GM23248 (cell line): ENCODE results near the gene C2orf81.

ENCODE experiments used
- EZH2 ChIP-seq: fragments of 200-600 bp; sonication (generic); IDR thresholded peaks from 2 replicates; pipeline ENCODE4 v1.6.1; 2018; ENCODE audit warnings: antibody characterized with exemption, mild to moderate bottlenecking; ENCODE audit not compliant: insufficient read depth, poor library complexity, severe bottlenecking
- EZH2phosphoT487 ChIP-seq: fragments of 200-600 bp; sonication (generic); IDR thresholded peaks from 2 replicates; pipeline ENCODE4 v1.6.1; 2018; ENCODE audit warnings: antibody characterized with exemption, moderate library complexity, mild to moderate bottlenecking, low read depth; ENCODE audit not compliant: insufficient read depth

GRCh38 chr2:74396149-74396548, 25.3 kb downstream of the C2orf81 start:
- TF ChIP-seq EZH2phosphoT487 (no peak), EZH2 (no peak)
